Stimulated activated naive CD8-positive, alpha-beta T cell treated with anti-CD3 and anti-CD28 coated beads, Interleukin-15, Interleukin-2, amounts not matched to agents 100 ng/mL and 50 ng/mL, for 24 hours (primary cell): ENCODE measurements around the gene CPAMD8.

Source experiments
- H3K27ac Mint-ChIP-seq: one replicate; pipeline ENCODE4 v1.8.0; 2021; ENCODE audit warnings: mild to moderate bottlenecking, mixed read lengths
- H3K27me3 Mint-ChIP-seq: one replicate; pipeline ENCODE4 v1.8.0; 2021; ENCODE audit warnings: mixed read lengths
- H3K36me3 Mint-ChIP-seq: one replicate; pipeline ENCODE4 v1.8.0; 2021; ENCODE audit warnings: low read depth, mixed read lengths
- H3K4me1 Mint-ChIP-seq: one replicate; pipeline ENCODE4 v1.8.0; 2021; ENCODE audit warnings: low read depth, mixed read lengths
- H3K4me3 Mint-ChIP-seq: one replicate; pipeline ENCODE4 v1.8.0; 2021; ENCODE audit warnings: mild to moderate bottlenecking, mixed read lengths
- H3K9me3 Mint-ChIP-seq: one replicate; pipeline ENCODE4 v1.8.0; 2021; ENCODE audit warnings: mixed read lengths

CPAMD8 gene

GRCh38 chr19:16914421-16914820 lies 112.2 kb downstream of the CPAMD8 start:
- H3K9me3 Mint-ChIP-seq = peaks cover 17% of the 10 kb centered on the region
- no peaks in the 10 kb centered on the region for H3K4me1 Mint-ChIP-seq
- H3K4me3 Mint-ChIP-seq = no peak overlapping the region
- no peaks in the 10 kb centered on the region for H3K27me3 Mint-ChIP-seq
- H3K27ac Mint-ChIP-seq = no peak overlapping the region
- H3K36me3 Mint-ChIP-seq = peaks cover 14% of the 10 kb centered on the region

DNA sequence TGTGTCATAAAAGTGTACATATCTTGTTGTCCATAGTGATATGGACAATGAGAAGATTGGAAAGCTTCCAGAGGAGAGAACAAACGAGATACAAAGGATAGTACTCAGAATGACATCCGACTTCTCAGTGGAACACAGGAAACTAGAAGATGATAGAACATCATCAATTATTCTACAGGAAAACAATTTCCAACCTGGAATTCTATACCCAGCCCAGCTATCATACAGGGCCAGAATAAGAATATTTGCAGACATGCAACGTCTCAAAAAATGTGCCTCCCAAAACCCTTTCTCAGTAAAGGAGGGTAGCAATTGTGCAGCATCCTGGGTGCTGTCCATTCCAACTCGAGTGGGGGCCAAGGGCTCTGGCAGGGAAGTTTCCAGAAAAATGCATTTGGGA lies 113.8 kb downstream of the CPAMD8 start:
- no peak overlapping the region for H3K27ac Mint-ChIP-seq
- peaks cover 14% of the 10 kb centered on the region for H3K36me3 Mint-ChIP-seq
- no peaks in the 10 kb centered on the region for H3K27me3 Mint-ChIP-seq
- peaks cover 17% of the 10 kb centered on the region for H3K9me3 Mint-ChIP-seq
- H3K4me1 Mint-ChIP-seq = no peaks in the 10 kb centered on the region
- H3K4me3 Mint-ChIP-seq = no peak overlapping the region

DNA sequence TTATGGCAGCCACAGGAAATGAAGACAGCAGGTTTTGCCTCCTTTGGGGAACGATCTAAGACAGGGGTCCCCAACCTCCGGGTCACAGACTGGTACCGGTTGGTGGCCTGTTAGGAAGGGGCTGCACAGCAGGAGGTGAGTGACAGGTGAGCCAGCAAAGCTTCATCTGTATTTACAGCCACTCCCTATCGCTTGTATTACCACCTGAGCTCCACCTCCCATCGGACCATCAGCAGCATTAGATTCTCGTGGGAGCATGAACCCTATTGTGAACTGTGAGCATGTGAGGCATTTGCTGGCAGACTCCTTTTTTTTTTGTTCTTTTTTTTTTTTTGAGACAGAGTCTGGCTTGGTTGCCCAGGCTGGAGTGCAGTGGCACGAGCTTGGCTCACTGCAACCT lies 115.6 kb downstream of the CPAMD8 start:
- H3K36me3 Mint-ChIP-seq = peaks cover 14% of the 10 kb centered on the region
- H3K27ac Mint-ChIP-seq = no peak overlapping the region
- peaks cover 17% of the 10 kb centered on the region for H3K9me3 Mint-ChIP-seq
- no peaks in the 10 kb centered on the region for H3K27me3 Mint-ChIP-seq
- H3K4me1 Mint-ChIP-seq = no peaks in the 10 kb centered on the region
- no peak overlapping the region for H3K4me3 Mint-ChIP-seq

- Mint-ChIP-seq H3K4me3 (no peak overlapping the region), H3K36me3 (peaks cover 12% of the 10 kb centered on the region), H3K4me1 (no peaks in the 10 kb centered on the region), H3K27me3 (no peaks in the 10 kb centered on the region), H3K9me3 (peaks cover 17% of the 10 kb centered on the region), H3K27ac (no peak overlapping the region)
Measured at GRCh38 chr19:16908759-16909158, 117.9 kb downstream of the CPAMD8 start.

DNA sequence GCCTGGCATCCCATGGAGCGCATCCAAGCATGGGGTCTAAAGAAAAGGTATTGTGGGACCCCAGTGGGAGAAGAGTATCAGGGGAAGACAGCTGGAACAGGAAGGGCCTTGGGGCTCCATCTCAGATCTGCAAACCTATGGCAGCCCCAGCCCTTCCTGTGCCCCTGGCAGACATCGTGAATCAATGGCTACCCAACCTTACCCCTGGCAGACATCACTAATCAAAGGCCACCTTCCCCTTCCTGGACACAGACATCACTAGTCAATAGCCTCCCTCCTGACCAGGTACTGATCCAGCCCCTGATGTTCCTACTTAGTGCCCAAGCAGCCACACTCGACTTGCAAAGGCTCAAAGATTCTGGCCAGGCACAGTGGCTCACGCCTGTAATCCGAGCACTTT lies 122.0 kb downstream of the CPAMD8 start:
- no peak overlapping the region for H3K27ac Mint-ChIP-seq
- no peak overlapping the region for H3K4me3 Mint-ChIP-seq
- H3K4me1 Mint-ChIP-seq = peaks cover 4% of the 10 kb centered on the region
- no peaks in the 10 kb centered on the region for H3K36me3 Mint-ChIP-seq
- no peaks in the 10 kb centered on the region for H3K9me3 Mint-ChIP-seq
- H3K27me3 Mint-ChIP-seq = no peaks in the 10 kb centered on the region

DNA sequence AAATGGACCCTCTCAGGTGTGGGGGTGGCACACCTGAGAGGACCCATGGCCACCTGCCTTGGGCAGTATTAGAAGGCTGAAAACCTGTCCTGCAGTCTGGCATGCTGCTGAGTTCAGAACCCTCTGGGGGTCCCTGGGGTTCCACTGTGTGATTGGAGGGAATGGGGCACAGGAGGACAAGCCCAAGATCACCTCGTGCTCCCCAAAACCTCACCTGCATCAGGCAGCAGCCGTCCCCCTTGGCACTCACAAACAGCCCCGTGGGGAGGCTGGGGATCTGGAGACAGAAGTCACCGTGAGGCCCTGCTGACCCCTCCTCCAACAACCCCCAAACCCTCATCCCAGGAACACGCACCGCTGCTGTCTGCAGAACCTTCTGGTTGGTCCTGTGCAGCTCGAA lies 123.3 kb downstream of the CPAMD8 start:
- no peak overlapping the region for H3K27ac Mint-ChIP-seq
- H3K4me1 Mint-ChIP-seq = peaks cover 11% of the 10 kb centered on the region
- H3K36me3 Mint-ChIP-seq = no peaks in the 10 kb centered on the region
- peaks cover 6% of the 10 kb centered on the region for H3K27me3 Mint-ChIP-seq
- H3K4me3 Mint-ChIP-seq = no peak overlapping the region
- H3K9me3 Mint-ChIP-seq = no peaks in the 10 kb centered on the region

DNA sequence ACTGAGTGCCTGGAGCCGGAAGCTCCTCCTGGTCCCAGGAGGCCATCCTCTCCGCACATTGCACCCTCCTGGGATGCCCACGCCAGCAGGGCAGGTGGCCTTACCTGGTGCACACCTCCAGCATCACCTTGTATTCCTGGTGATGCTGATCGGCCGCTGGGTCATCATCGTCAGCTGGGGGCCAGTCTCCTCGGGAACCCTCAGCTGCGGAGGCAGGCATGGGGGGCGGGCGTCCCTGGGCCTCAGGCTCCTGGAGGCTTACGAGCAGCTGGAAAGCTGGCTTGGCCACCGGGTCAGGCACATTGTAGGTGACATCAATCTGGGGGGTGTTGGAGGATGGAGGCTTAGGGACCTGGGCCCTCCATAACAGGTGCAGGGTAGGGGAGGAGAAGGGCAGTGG lies 124.1 kb downstream of the CPAMD8 start:
- Mint-ChIP-seq H3K27me3 (peaks cover 10% of the 10 kb centered on the region), H3K9me3 (no peaks in the 10 kb centered on the region), H3K4me1 (peaks cover 15% of the 10 kb centered on the region), H3K27ac (no peak overlapping the region), H3K4me3 (no peak overlapping the region), H3K36me3 (no peaks in the 10 kb centered on the region)

DNA sequence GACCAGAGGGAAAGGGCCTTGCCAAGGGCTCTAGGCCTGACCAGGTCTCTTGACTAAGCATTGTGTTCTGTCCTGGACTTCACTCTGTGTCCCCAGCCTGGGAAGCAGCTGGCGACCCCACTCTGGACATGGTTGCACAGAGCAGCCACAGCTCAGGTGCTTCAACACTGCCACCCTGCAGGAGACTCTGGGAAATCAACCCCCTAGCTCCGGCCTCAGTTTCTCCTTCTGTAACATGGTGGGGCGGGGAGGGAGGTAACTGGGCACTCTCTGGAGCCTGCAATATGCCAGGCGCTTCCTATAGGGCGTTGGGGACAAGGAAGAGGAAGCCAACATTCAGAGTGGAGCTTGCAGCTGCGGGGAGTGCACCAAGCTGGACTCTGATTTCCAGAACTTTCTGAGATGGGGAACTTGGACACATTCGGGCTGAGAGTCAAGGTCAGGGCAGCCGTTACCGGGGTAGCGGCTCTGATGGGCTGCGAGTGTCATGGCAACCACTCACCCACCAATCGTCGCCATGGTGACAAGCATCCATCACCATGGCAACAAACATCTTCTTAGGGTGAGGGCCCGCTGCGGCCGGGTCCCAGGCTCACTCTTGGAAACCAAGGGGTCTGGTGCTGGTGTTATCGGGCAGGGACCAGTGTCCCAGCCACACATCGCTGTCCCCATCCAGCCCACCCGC lies 125.0 kb downstream of the CPAMD8 start:
- H3K36me3 Mint-ChIP-seq = no peaks in the 10 kb centered on the region
- peaks cover 10% of the 10 kb centered on the region for H3K27me3 Mint-ChIP-seq
- no peak overlapping the region for H3K27ac Mint-ChIP-seq
- no peaks in the 10 kb centered on the region for H3K9me3 Mint-ChIP-seq
- peaks cover 15% of the 10 kb centered on the region for H3K4me1 Mint-ChIP-seq
- H3K4me3 Mint-ChIP-seq = no peak overlapping the region

DNA sequence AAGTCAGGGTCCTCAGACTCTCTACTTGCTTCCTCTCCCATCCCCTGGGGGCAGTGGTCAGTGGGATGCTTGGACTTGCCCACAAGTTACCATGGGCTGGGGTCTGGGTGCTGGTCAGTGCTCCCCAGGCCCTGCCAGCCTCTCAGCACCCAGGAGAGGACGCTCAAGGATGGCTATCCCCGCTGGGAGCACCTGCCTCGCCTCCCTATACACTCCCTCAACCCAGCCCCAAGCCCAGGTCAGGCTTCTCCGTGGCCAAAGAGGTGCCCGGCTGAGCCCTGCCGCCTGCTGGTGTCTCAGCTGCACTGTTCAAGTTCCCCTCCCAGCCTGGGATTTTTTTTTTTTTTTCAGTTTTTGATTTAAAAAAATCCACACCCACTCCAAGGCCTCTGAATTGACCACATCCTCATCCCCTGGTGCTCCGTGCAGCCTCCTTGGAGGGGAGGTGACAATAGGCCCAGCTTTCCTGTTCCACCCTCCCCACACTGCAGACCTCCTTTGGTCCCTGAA lies 127.0 kb downstream of the CPAMD8 start:
- H3K27ac Mint-ChIP-seq = no peak overlapping the region
- no peak overlapping the region for H3K4me3 Mint-ChIP-seq
- peaks cover 16% of the 10 kb centered on the region for H3K27me3 Mint-ChIP-seq
- no peaks in the 10 kb centered on the region for H3K36me3 Mint-ChIP-seq
- no peaks in the 10 kb centered on the region for H3K9me3 Mint-ChIP-seq
- H3K4me1 Mint-ChIP-seq = peaks cover 18% of the 10 kb centered on the region

- Mint-ChIP-seq H3K9me3 (no peaks in the 10 kb centered on the region), H3K36me3 (no peaks in the 10 kb centered on the region), H3K27me3 (peaks cover 16% of the 10 kb centered on the region), H3K4me1 (peaks cover 20% of the 10 kb centered on the region), H3K27ac (no peak overlapping the region), H3K4me3 (peak overlapping the region; percentile 66)
Measured at GRCh38 chr19:16898361-16899015, 128.1 kb downstream of the CPAMD8 start.

- Mint-ChIP-seq H3K4me3 (no peak overlapping the region), H3K27ac (no peak overlapping the region), H3K36me3 (no peaks in the 10 kb centered on the region), H3K9me3 (no peaks in the 10 kb centered on the region), H3K27me3 (peaks cover 16% of the 10 kb centered on the region), H3K4me1 (peaks cover 22% of the 10 kb centered on the region)
Measured at GRCh38 chr19:16897856-16898161, 128.8 kb downstream of the CPAMD8 start.

DNA sequence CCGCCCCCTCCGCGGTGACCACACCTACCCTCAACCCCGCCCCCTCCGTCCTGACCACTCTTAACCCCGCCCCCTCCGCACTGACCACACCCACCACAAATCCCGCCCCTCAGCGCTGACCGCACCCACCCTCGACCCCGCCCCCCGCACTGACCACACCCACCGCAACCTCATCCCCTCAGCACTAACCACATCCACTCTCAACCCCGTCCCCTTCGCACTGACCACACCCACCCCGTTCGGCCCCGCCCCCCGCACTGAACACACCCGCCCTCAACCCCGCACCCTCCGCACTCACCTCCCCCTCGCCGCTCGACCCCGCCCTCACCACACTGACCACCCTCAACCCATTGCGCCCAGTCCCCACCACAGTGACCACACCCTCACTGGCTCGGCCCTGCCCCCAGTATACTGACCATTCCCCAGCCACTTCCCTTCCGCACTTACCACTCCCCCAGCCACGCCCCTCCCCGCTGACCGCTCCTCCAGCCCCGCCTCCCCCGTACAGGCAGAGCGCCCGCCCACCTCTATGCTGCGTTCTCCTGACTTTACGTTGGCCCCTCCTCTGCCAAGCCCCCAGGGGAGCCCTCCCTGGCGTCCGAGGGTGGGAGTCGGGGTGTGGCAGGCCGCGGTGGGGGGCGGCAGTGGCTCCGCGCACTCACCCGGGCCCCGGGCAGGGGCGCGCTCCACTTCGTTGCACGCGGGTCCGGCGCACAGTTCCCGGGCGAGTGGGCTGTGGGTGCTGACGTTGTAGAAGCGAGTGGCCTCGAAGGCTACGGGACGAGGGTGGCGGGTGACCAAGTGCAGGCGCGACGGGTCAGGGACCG lies 129.4 kb downstream of the CPAMD8 start:
- Mint-ChIP-seq H3K9me3 (no peaks in the 10 kb centered on the region), H3K4me1 (peaks cover 22% of the 10 kb centered on the region), H3K27me3 (peaks cover 16% of the 10 kb centered on the region), H3K27ac (peak overlapping the region; percentile 49), H3K36me3 (no peaks in the 10 kb centered on the region), H3K4me3 (peak overlapping the region; percentile 48)

DNA sequence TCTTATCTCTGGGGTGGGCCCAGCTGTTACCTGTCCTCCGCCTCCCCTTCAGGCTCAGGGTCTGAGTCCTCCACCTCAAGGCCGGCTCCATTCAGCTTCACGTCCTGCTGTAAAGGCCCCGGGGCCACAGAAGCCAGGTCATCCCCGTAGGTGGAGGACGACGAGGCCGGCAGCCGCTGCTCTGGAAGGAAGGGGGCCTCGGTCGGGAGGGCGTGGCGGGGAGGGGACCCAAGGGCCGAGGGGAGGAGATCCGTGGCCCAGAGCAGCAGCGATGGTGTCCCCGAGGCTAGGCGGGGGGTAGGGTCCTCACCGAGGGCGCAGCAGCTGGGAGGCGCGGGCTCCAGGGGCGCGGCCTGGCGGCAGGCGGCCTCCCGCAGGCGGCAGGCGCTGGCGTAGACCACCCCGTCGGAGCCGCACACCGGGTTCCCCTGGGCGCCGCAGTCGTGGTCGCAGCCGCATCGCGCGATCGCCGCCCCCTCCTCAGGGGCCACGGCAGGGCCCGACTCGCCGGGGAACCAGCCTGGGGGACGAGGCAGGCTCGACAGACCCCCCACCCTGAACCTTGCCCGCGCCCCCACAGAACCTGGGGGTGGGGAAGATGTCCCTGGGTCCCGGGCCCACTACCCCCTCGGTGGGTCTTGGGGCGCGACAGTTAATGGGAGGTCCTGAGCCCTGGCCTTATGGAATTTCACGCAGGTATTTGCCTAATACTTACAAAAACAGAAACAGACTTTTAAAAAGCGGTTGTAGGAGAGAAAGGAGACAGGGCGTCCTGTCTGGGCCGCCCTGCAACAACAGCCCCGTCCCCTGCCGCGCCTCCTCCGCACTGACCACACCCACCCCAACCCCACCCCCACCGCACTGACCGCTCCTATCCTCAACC lies 130.2 kb downstream of the CPAMD8 start:
- no peaks in the 10 kb centered on the region for H3K9me3 Mint-ChIP-seq
- no peak overlapping the region for H3K27ac Mint-ChIP-seq
- H3K4me3 Mint-ChIP-seq = peak overlapping the region; percentile 57
- H3K27me3 Mint-ChIP-seq = peaks cover 16% of the 10 kb centered on the region
- H3K4me1 Mint-ChIP-seq = peaks cover 22% of the 10 kb centered on the region
- H3K36me3 Mint-ChIP-seq = no peaks in the 10 kb centered on the region

DNA sequence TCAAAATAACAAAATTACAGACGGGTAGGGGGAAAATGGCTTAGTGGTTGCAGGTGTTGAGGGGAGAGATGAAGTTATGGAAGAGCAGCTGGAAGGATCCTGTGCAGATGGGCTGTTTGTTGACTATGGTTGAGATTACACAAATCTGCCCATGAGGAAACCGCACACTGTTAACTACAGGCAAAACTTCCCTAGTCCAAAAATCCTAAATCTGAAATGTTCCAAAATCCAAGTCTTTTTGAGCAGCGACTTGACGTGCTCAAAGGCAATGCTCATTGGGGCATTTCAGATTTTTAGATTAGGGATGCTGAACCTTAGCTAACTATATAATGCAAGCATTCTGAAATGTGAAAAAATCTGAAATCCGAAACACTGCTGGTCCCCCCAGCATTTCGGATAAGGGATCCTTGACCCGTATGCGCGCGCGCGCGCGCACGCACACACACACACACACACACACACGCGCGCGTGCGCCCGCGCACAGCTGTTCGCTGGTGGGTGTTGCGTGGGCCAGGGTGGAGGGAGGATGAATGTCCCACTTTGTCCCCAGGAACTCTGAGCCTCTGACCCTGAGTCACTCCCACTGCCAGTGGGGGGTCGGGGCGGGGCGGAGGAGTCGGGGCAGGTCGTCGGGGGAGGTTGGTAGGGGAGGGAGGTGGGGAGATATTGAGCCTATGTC lies 131.0 kb downstream of the CPAMD8 start:
- Mint-ChIP-seq H3K4me1 (peaks cover 22% of the 10 kb centered on the region), H3K27me3 (peaks cover 16% of the 10 kb centered on the region), H3K4me3 (peak overlapping the region; percentile 10), H3K36me3 (no peaks in the 10 kb centered on the region), H3K9me3 (no peaks in the 10 kb centered on the region), H3K27ac (no peak overlapping the region)
